ENCODE data around the gene GPC1. TPM values are rescaled to one million over a fixed set of nuclear protein-coding genes. Genes with fewer than 3 reads are reported as not detected.

GPC1 gene
- total RNA-seq, 4 donors from 2014 or later: 4.4 to 18.2 (median 7.1) TPM

DNA sequence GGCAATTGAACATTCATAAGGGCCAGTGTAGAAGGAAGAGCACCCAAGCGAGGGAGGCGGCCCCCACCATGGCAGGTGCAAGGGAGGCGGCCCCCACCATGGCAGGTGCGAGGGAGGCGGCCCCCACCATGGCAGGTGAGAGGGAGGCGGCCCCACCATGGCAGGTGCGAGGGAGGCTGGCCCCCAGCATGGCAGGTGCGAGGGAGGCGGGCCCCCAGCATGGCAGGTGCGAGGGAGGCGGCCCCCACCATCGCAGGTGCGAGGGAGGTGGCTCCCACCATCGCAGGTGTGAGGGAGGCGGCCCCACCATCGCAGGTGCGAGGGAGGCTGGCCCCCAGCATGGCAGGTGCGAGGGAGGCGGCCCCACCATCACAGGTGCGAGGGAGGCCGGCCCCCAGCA is 24.7 kb upstream of the GPC1 start:
- no peaks in the 10 kb centered on the region for H3K9me3 ChIP-seq
- peak in 2 of 3 donors; percentile 21 to 34 for DNase-seq
- no peak overlapping the region for H3K4me3 ChIP-seq
- no peaks in the 10 kb centered on the region for H3K36me3 ChIP-seq
- no peak overlapping the region for H3K27ac ChIP-seq
- no peaks in the 10 kb centered on the region for H3K27me3 ChIP-seq
- H3K4me1 ChIP-seq: no peaks in the 10 kb centered on the region
- TF ChIP-seq, protein P1, sequence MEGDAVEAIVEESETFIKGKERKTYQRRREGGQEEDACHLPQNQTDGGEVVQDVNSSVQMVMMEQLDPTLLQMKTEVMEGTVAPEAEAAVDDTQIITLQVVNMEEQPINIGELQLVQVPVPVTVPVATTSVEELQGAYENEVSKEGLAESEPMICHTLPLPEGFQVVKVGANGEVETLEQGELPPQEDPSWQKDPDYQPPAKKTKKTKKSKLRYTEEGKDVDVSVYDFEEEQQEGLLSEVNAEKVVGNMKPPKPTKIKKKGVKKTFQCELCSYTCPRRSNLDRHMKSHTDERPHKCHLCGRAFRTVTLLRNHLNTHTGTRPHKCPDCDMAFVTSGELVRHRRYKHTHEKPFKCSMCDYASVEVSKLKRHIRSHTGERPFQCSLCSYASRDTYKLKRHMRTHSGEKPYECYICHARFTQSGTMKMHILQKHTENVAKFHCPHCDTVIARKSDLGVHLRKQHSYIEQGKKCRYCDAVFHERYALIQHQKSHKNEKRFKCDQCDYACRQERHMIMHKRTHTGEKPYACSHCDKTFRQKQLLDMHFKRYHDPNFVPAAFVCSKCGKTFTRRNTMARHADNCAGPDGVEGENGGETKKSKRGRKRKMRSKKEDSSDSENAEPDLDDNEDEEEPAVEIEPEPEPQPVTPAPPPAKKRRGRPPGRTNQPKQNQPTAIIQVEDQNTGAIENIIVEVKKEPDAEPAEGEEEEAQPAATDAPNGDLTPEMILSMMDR (IDR thresholded peaks at IDR 0.05): no peak
- TF ChIP-seq POLR2A (IDR thresholded peaks at IDR 0.05): no peak

DNA sequence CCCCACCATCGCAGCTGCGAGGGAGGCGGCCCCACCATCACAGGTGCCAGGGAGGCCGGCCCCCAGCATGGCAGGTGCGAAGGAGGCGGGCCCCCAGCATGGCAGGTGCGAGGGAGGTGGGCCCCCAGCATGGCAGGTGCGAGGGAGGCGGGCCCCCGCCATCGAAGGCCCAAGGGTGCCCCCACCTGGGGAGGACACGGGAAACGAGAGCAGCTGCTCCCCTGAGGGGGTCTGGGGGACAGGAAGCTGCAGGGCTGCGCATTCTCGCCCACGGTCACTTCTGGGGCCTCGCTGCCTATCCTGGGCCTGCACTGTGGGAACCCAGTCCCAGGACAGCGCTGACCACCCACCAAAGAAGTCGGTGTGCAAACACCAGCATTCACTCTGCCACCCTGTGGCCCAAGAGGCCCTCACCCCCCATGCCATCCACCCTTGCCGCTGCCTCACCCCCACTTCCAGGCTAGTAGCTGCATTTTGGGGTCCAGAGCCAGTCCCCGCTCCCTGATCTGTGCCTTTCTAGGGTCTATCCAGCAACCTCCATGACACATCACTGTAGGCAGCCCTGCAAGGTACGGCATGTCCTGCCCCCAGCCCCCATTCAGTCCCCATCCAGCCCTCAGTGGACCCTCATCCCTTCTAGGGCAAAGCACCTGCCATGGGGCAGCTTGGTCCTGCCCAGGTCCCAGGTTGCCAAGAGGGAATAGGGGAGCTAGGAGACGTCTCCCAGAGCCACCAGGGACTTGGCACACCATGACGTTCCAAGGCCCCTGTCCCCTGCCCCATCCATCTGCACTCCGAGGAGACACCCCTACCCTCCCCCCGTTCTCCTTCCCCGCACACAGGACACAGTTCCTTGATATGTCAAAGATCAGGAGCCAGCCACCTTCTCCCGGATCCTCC is 24.0 kb upstream of the GPC1 start:
- peak in 2 of 3 donors; percentile 31 to 34 for DNase-seq
- Histone ChIP-seq H3K4me3 (no peak overlapping the region), H3K36me3 (no peaks in the 10 kb centered on the region), H3K27me3 (no peaks in the 10 kb centered on the region), H3K4me1 (no peaks in the 10 kb centered on the region), H3K27ac (no peak overlapping the region), H3K9me3 (no peaks in the 10 kb centered on the region)
- TF ChIP-seq, protein P1 (IDR thresholded peaks at IDR 0.05): no peak
- no peak for TF ChIP-seq POLR2A (IDR thresholded peaks at IDR 0.05)

DNA sequence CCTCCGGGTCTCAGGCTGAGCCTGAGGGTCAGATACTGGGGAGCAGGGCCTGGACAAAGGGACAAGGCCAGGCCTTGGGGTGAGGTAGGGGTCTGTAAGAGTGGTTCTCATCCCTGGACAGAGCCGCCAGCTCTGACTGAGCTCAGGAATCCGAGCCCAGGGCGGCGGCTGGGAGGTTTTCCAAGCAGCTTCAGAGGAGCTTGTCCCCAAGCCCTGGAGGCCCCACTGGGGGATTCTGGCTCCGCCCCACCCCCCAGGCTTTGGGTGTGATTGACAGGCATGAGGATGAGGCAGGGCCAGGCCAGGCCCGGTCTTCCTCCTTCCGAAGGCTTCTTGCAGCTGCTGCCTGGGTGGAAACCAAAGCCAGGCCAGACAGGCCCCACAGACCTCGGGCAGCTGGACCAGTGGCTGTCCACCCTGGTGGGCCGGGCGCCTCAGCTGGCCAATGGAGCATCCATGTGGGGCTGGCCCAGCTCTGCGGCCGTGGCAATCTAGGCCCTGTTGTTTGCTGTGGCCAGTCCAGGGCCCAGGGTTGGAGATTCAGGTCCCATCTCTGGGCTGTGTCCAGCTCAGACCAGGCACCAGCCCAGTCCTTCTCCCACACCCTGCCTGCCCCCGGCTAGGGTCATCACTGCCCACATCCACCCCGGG is 23.1 kb upstream of the GPC1 start:
- Histone ChIP-seq H3K27me3 (no peaks in the 10 kb centered on the region), H3K36me3 (no peaks in the 10 kb centered on the region), H3K4me3 (no peak overlapping the region), H3K27ac (no peak overlapping the region), H3K4me1 (no peaks in the 10 kb centered on the region), H3K9me3 (no peaks in the 10 kb centered on the region)
- DNase-seq: peak in 2 of 3 donors; percentile 37
- TF ChIP-seq, protein P1 (IDR thresholded peaks at IDR 0.05): no peak
- no peak for TF ChIP-seq POLR2A (IDR thresholded peaks at IDR 0.05)

DNA sequence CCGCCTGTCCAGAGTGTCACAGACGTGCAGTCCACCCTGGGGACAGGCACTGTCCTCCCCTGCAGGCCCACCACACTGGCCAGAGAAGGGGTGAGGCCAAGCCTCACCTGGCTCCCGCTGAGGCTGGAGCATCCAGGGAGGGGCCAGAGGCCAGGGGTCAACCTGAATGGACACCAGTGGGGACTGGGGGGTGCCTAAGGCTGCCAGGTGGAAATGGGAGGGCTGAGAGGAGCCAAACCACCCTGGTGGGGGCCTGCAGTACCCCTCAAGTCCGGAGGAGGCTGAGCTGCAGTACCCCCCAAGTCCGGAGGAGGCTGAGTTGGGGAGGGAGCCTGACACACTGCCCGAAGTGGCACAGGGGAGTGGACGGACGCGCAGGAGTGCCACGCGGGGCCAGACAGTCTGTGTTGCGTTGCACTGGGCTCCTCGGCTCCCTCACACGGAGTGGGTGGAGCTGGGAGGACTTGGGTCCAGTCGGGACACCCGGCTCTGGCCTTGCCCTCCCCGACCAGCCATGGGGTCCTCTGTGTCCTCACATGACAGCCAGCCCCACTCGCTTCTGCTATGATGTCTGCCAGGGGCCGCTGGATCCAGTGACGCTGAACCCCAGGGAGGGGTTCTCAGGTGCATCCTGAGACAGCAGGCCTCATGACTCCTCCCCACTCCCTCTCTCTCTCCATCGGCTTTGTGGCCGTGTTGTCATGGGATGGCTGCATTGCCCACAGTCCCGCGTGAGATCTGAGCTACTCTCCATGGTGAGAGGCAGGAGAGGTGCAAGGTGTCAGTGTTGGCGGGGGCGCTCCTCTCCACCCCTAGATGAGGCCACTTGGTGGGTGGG is 22.3 kb upstream of the GPC1 start:
- H3K27me3 ChIP-seq: no peaks in the 10 kb centered on the region
- H3K27ac ChIP-seq: no peak overlapping the region
- H3K36me3 ChIP-seq: no peaks in the 10 kb centered on the region
- TF ChIP-seq, protein P1 (IDR thresholded peaks at IDR 0.05): no peak
- no peak for TF ChIP-seq POLR2A (IDR thresholded peaks at IDR 0.05)
- no peak overlapping the region for H3K4me3 ChIP-seq
- H3K4me1 ChIP-seq: no peaks in the 10 kb centered on the region
- no peaks in the 10 kb centered on the region for H3K9me3 ChIP-seq
- peak in 2 of 3 donors; percentile 34 to 35 for DNase-seq

DNA sequence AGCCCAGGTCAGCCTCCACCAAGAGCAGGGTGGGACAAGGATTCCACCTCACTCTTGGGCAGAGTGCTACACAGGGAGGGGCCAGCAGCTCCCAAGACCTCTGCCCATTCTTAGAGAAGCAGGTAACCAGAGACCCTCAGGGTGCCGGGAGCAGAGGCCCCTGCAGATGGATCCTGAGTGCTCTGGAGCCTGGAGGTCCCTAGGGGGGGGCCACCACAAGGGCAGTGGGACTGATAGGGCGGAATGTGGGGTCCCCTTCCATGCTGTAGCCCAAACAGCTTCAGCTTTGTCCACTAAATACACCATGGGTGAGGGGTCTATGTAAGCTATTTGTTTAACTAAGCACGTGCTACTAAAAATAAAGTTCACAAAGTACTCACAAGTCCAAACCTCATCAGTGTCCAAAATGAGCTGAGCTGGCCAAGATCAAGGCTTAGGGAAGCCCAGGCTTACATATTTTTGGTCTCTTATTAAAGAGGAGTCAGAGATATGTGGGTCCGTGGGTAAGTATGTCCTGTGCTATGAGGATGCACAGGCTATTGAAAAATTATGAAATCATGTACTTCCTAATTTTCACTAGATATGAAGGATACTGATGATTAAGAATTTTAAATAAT is 21.5 kb upstream of the GPC1 start:
- Histone ChIP-seq H3K9me3 (peaks cover 0 to under 1% (median 0%) of the 10 kb centered on the region in 4 donors), H3K27me3 (no peaks in the 10 kb centered on the region), H3K27ac (no peak overlapping the region), H3K4me1 (no peaks in the 10 kb centered on the region), H3K4me3 (no peak overlapping the region), H3K36me3 (no peaks in the 10 kb centered on the region)
- peak in 1 of 3 donors; percentile 13 for DNase-seq
- TF ChIP-seq, protein P1 (IDR thresholded peaks at IDR 0.05): no peak
- TF ChIP-seq POLR2A (IDR thresholded peaks at IDR 0.05): no peak

All from Peyer's patch (tissue), 4 donors.